DMS53 treated with DMSO at 0.1 percent for 48 hours (cell line): ENCODE results near the gene NR3C2.

Source experiments
- DNase-seq: peaks from one replicate; lab custom pipeline; 2025; ENCODE audit not compliant: unreplicated experiment; lab: John Stamatoyannopoulos, UW

The NR3C2 gene

GRCh38 chr4:148118179-148118578, 324.0 kb downstream of the NR3C2 start:
- no peak for DNase-seq

GRCh38 chr4:148116969-148117368, 325.2 kb downstream of the NR3C2 start:
- DNase-seq: no peak

- DNase-seq: no peak
Observed at GRCh38 chr4:148116264-148116663, 325.9 kb downstream of the NR3C2 start.

GRCh38 chr4:148114436-148114835, 327.8 kb downstream of the NR3C2 start:
- no peak for DNase-seq

GRCh38 chr4:148112231-148112982, 329.8 kb downstream of the NR3C2 start:
- no peak for DNase-seq

GRCh38 chr4:148110169-148110568, 332.0 kb downstream of the NR3C2 start:
- DNase-seq: no peak

GRCh38 chr4:148109216-148109615, 333.0 kb downstream of the NR3C2 start:
- no peak for DNase-seq

- no peak for DNase-seq
Observed at GRCh38 chr4:148108766-148109165, 333.4 kb downstream of the NR3C2 start.

- no peak for DNase-seq
Observed at GRCh38 chr4:148103597-148104355, 338.4 kb downstream of the NR3C2 start.

- no peak for DNase-seq
Observed at GRCh38 chr4:148101790-148102189, 340.4 kb downstream of the NR3C2 start.

GRCh38 chr4:148101235-148101634, 341.0 kb downstream of the NR3C2 start:
- DNase-seq: no peak

- no peak for DNase-seq
Observed at GRCh38 chr4:148097801-148098200, 344.4 kb downstream of the NR3C2 start.

- DNase-seq: no peak
Observed at GRCh38 chr4:148095346-148095923, 346.8 kb downstream of the NR3C2 start.

GRCh38 chr4:148094149-148094548, 348.1 kb downstream of the NR3C2 start:
- no peak for DNase-seq

GRCh38 chr4:148093065-148093464, 349.1 kb downstream of the NR3C2 start:
- no peak for DNase-seq

GRCh38 chr4:148092316-148093014, 349.7 kb downstream of the NR3C2 start:
- no peak for DNase-seq

GRCh38 chr4:148091896-148092295, 350.3 kb downstream of the NR3C2 start:
- DNase-seq: no peak

GRCh38 chr4:148090503-148091476, 351.4 kb downstream of the NR3C2 start:
- no peak for DNase-seq

GRCh38 chr4:148090029-148090428, 352.2 kb downstream of the NR3C2 start:
- DNase-seq: no peak

GRCh38 chr4:148089624-148090023, 352.6 kb downstream of the NR3C2 start:
- no peak for DNase-seq
